CD14-positive monocyte (primary cell): ENCODE measurements around the gene CDH4. TPM values are rescaled to one million over a fixed set of nuclear protein-coding genes. Genes with fewer than 3 reads are reported as not detected.

Experiments used
- DNase-seq, 3 donors: peaks; one replicate each; pipeline ENCODE4 v3.0.0-alpha.2; 2011 to 2022
- H2AFZ ChIP-seq: 2 replicates; pipeline ENCODE4 v1.6.0; 2012; ENCODE audit warnings: mild to moderate bottlenecking, low read depth, low read length, inconsistent platforms; ENCODE audit not compliant: insufficient read depth, poor library complexity, severe bottlenecking
- H3K27ac ChIP-seq, 2 donors: 1 replicate in 1 of 2; 2 replicates in 1 of 2; pipeline ENCODE4 v1.5.1; 2012 to 2013; ENCODE audit warnings: low read length in 2 of 2, control low read depth in 1 of 2, inconsistent platforms in 1 of 2, low read depth in 1 of 2, mild to moderate bottlenecking in 1 of 2
- H3K27me3 ChIP-seq, 2 donors: one replicate each; pipeline versions ENCODE4 v1.6.0 to v1.6.1; 2011 to 2013; ENCODE audit warnings: low read length in 2 of 2; ENCODE audit not compliant: control insufficient read depth in 2 of 2, insufficient read depth in 2 of 2
- H3K36me3 ChIP-seq, 2 donors: replicated peaks in 1 of 2; 1 replicate in 1 of 2; 2 replicates in 1 of 2; pipeline versions ENCODE4 v1.5.1 to v1.6.1; 2012 to 2013; ENCODE audit warnings: low read length in 2 of 2, control low read depth in 1 of 2, inconsistent platforms in 1 of 2, mild to moderate bottlenecking in 1 of 2; ENCODE audit not compliant: insufficient read depth in 2 of 2, control insufficient read depth in 1 of 2
- H3K4me1 ChIP-seq, 2 donors: 1 replicate in 1 of 2; 2 replicates in 1 of 2; pipeline versions ENCODE4 v1.5.1 to v1.6.1; 2012 to 2013; ENCODE audit warnings: low read length in 2 of 2, control low read depth in 1 of 2, inconsistent platforms in 1 of 2, mild to moderate bottlenecking in 1 of 2, moderate library complexity in 1 of 2; ENCODE audit not compliant: insufficient read depth in 2 of 2, control insufficient read depth in 1 of 2
- H3K4me2 ChIP-seq: replicated peaks from 2 replicates; pipeline ENCODE3; 2012; ENCODE audit warnings: low read length, moderate library complexity, mild to moderate bottlenecking; ENCODE audit not compliant: poor library complexity, severe bottlenecking; ENCODE audit errors: extremely low read depth
- H3K4me3 ChIP-seq, 3 experiments: fragments of 200-600 bp in 1 of 3; sonication (generic) in 1 of 3; replicated peaks in 1 of 3; 1 replicate in 2 of 3; 2 replicates in 1 of 3; pipeline ENCODE4 v1.5.1; 2011 to 2013; ENCODE audit warnings: low read length in 3 of 3, mild to moderate bottlenecking in 3 of 3, control low read depth in 2 of 3, low read depth in 2 of 3, inconsistent platforms in 1 of 3, moderate library complexity in 1 of 3
- H3K79me2 ChIP-seq: 2 replicates; pipeline ENCODE4 v1.6.0; 2012; ENCODE audit warnings: mild to moderate bottlenecking, control low read depth, inconsistent platforms, low read length, moderate library complexity; ENCODE audit not compliant: insufficient read depth
- H3K9ac ChIP-seq: 2 replicates; pipeline ENCODE4 v1.6.0; 2017; ENCODE audit warnings: low read length, mild to moderate bottlenecking; ENCODE audit not compliant: insufficient read depth, poor library complexity, severe bottlenecking
- H3K9me3 ChIP-seq, 2 donors: replicated peaks in 1 of 2; 1 replicate in 1 of 2; 2 replicates in 1 of 2; pipeline versions ENCODE4 v1.5.1 to v1.6.1; 2012 to 2013; ENCODE audit warnings: low read length in 2 of 2, control low read depth in 1 of 2; ENCODE audit not compliant: control insufficient read depth in 1 of 2, insufficient read depth in 1 of 2
- H4K20me1 ChIP-seq: 2 replicates; pipeline ENCODE4 v1.6.0; 2012; ENCODE audit warnings: mild to moderate bottlenecking, low read length, control low read depth, moderate library complexity; ENCODE audit not compliant: insufficient read depth
- H3K27ac Mint-ChIP-seq, 7 donors: one replicate each; pipeline ENCODE4 v1.8.0; 2020; ENCODE audit warnings: mild to moderate bottlenecking in 7 of 7, mixed read lengths in 7 of 7, moderate library complexity in 6 of 7, inconsistent platforms in 2 of 7
- H3K27me3 Mint-ChIP-seq, 3 donors: one replicate each; pipeline ENCODE4 v1.8.0; 2021 to 2022; ENCODE audit warnings: low read depth in 3 of 3, mild to moderate bottlenecking in 3 of 3, mixed read lengths in 3 of 3, moderate library complexity in 3 of 3, inconsistent platforms in 1 of 3
- H3K36me3 Mint-ChIP-seq, 2 donors: one replicate each; pipeline ENCODE4 v1.8.0; 2020; ENCODE audit warnings: mixed read lengths in 2 of 2, inconsistent platforms in 1 of 2, mild to moderate bottlenecking in 1 of 2
- H3K4me1 Mint-ChIP-seq: one replicate; pipeline ENCODE4 v1.8.0; 2020; ENCODE audit warnings: mild to moderate bottlenecking, mixed read lengths
- H3K4me3 Mint-ChIP-seq, 2 donors: one replicate each; pipeline ENCODE4 v1.8.0; 2020; ENCODE audit warnings: mild to moderate bottlenecking in 2 of 2, mixed read lengths in 2 of 2, moderate library complexity in 1 of 2
- H3K9me3 Mint-ChIP-seq, 7 donors: one replicate each; pipeline ENCODE4 v1.8.0; 2020 to 2022; ENCODE audit warnings: mixed read lengths in 7 of 7, mild to moderate bottlenecking in 6 of 7, moderate library complexity in 6 of 7, inconsistent platforms in 2 of 7
- WGBS: methylation state at CpG from one replicate; pipeline ENCODE4 v1.1.5; 2013; ENCODE audit warnings: missing lambda C conversion rate; ENCODE audit not compliant: insufficient coverage; 5-methylcytosine and 5-hydroxymethylcytosine counted together
- intact Hi-C, 2 donors: fragments of 100-400 bp; cut with micrococcal nuclease; formaldehyde crosslinking; loops; one replicate each; pipeline versions ENCODE4 v1.15.0 to v1.15.1; 2023
- polyA plus RNA-seq, 3 donors: library from polyadenylated mRNA; depleted of rRNA in 1 of 3; unstranded in 2 of 3; stranded (reverse) in 1 of 3; fragments of 300-500 nt in 2 of 3; fragments of >200 nt in 1 of 3; fragmentation: Illumina TruSeq in 2 of 3; gene quantifications; 1 replicate in 2 of 3; 2 replicates in 1 of 3; pipeline ENCODE4 v1.2.3, GENCODE V29; 2012 to 2021
- TF ChIP-seq, protein P1 (sequence below): fragments of 200-600 bp; IDR thresholded peaks from one replicate; pipeline ENCODE4 v1.8.0; 2022; ENCODE audit warnings: antibody characterized with exemption, mild to moderate bottlenecking

CDH4 gene
- polyA plus RNA-seq, 3 donors: not detected

DNA sequence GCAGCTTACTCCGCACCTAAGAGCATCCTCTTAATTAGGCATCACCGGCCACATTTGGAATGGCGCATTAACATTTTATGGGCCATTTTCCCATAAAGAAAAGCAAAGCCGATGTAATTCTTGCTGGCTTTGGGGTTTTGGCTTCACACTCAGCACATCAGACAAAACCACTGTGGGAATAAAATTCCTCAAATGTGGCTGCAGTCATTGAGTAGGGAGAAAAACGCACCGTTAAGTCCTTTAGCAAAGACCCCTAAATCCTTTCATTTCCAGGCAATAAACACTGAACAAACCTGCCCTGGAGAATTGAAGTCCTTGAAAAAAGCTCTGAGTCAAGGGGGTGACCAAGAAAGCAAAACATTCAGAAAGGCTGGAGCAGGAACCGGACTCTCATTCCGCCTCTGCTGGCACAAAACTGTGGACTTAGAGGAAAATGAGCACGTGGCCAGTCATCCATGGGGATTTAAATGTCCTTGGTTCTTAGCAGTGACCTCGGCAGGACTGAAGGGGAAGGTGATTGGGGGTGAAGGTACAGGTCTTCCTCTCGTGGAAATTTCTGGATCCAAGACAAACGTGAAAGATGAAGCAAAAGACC is 102.9 kb downstream of the CDH4 start:
- Histone ChIP-seq H3K4me3 (no peak overlapping the region), H3K36me3 (no peaks in the 10 kb centered on the region), H3K4me2 (no peak overlapping the region), H2AFZ (no peak overlapping the region), H4K20me1 (no peaks in the 10 kb centered on the region), H3K9ac (no peak overlapping the region), H3K9me3 (peaks cover under 1 to 76% of the 10 kb centered on the region in 2 donors), H3K27ac (no peak overlapping the region), H3K27me3 (no peaks in the 10 kb centered on the region), H3K79me2 (no peaks in the 10 kb centered on the region), H3K4me1 (no peaks in the 10 kb centered on the region)
- H3K4me3 Mint-ChIP-seq: no peak overlapping the region
- TF ChIP-seq, protein P1, sequence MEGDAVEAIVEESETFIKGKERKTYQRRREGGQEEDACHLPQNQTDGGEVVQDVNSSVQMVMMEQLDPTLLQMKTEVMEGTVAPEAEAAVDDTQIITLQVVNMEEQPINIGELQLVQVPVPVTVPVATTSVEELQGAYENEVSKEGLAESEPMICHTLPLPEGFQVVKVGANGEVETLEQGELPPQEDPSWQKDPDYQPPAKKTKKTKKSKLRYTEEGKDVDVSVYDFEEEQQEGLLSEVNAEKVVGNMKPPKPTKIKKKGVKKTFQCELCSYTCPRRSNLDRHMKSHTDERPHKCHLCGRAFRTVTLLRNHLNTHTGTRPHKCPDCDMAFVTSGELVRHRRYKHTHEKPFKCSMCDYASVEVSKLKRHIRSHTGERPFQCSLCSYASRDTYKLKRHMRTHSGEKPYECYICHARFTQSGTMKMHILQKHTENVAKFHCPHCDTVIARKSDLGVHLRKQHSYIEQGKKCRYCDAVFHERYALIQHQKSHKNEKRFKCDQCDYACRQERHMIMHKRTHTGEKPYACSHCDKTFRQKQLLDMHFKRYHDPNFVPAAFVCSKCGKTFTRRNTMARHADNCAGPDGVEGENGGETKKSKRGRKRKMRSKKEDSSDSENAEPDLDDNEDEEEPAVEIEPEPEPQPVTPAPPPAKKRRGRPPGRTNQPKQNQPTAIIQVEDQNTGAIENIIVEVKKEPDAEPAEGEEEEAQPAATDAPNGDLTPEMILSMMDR: no peak
- H3K27me3 Mint-ChIP-seq: peaks cover 2 to 7% (median 5%) of the 10 kb centered on the region in 3 donors
- no peak for DNase-seq
- no peaks in the 10 kb centered on the region for H3K36me3 Mint-ChIP-seq
- peaks cover 19% of the 10 kb centered on the region for H3K4me1 Mint-ChIP-seq
- H3K27ac Mint-ChIP-seq: no peak overlapping the region
- intact Hi-C loops: no loop called here
- H3K9me3 Mint-ChIP-seq: peaks cover 0 to 53% (median 29%) of the 10 kb centered on the region in 7 donors
- WGBS: 82% methylated on average over 6 of the region's 12 CpGs

DNA sequence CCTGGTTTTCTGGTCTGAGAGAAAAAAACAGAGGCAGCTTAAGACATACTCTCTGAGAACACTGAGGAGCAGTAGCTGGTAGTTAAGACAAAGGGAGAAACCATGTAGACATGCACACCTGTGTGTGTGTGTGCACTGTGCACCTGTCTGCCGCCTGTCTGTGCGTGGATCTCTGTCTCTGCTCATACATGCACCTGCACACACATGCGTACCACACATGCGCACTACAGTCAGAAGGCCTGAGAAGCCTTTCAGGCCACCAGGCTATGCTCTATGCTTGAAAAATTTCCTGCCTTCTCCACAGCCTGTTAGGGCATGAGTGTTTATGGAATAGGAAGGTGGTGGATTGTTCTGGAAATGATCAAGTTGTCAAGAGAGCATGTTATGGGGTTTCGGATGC is 103.5 kb downstream of the CDH4 start:
- no peak overlapping the region for H3K9ac ChIP-seq
- DNase-seq: no peak
- no peak overlapping the region for H3K4me2 ChIP-seq
- Mint-ChIP-seq H3K9me3 (peaks cover 0 to 56% (median 32%) of the 10 kb centered on the region in 7 donors), H3K4me3 (no peak overlapping the region), H3K4me1 (peaks cover 19% of the 10 kb centered on the region), H3K36me3 (no peaks in the 10 kb centered on the region), H3K27ac (no peak overlapping the region), H3K27me3 (peaks cover under 1 to 8% (median 5%) of the 10 kb centered on the region in 3 donors)
- H3K27me3 ChIP-seq: no peaks in the 10 kb centered on the region
- no peak overlapping the region for H3K27ac ChIP-seq
- no peak overlapping the region for H3K4me3 ChIP-seq
- no peaks in the 10 kb centered on the region for H4K20me1 ChIP-seq
- H2AFZ ChIP-seq: no peak overlapping the region
- peaks cover 3 to 82% of the 10 kb centered on the region in 2 donors for H3K9me3 ChIP-seq
- TF ChIP-seq, protein P1: no peak
- WGBS: 100% methylated on average over 1 of the region's 5 CpGs
- H3K79me2 ChIP-seq: no peaks in the 10 kb centered on the region
- intact Hi-C loops: no loop called here
- H3K4me1 ChIP-seq: no peaks in the 10 kb centered on the region
- no peaks in the 10 kb centered on the region for H3K36me3 ChIP-seq
